HG02884 (cell line): Measurements from ENCODE around the gene KCNIP4.
"Not testable (repeated sequence)": the region's sequence is repeated elsewhere in the genome, so short reads cannot be mapped to it uniquely, and the experiment has no call there.

Experiments
- ATAC-seq: cut with Tn5 transposase; IDR thresholded peaks from one replicate; pipeline ENCODE4 v1.9.1; 2021; ENCODE audit warnings: mild to moderate bottlenecking, moderate library complexity; ENCODE audit not compliant: unreplicated experiment

The KCNIP4 gene

DNA sequence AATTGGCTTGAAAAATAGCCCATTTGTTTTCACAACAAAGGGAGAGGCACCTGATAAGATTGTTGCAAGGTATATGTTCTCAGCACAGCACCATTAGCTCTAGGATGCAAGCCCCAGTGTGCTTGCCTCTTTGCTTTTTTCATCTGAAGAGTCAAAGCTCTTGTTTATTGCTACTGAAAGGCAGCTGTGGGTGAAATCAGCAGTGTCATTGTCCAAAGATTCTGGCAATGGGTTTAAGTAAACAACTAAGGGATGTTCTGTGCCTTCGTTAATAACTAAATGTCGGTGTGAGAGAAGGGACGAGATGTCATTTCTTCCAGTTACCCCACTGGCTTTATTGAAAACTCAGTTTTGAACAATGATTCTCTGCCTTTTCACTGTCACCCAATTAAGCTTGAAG, 567.7 kb downstream of the KCNIP4 start:
- ATAC-seq: no peak

DNA sequence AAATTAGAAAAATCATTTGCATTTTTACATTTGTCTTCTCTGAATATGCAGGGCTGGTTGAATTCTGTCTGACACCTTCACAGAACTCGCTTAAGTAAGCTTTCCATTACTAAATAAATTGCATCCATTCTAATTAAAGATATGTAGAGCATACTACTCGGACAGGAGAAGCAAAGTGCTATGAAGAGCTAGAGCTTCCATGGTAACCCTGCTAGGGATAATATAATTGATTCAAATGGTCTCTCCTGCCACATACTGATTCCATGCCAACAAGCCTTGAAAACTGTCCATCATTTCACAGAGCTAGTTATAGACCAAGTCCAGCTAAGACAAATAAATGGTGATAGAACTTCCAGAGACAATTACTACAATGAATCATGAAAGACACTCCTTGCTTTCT, 571.5 kb downstream of the KCNIP4 start:
- ATAC-seq: no peak

GRCh38 chr4:21376176-21376575, 572.4 kb downstream of the KCNIP4 start:
- ATAC-seq: no peak

DNA sequence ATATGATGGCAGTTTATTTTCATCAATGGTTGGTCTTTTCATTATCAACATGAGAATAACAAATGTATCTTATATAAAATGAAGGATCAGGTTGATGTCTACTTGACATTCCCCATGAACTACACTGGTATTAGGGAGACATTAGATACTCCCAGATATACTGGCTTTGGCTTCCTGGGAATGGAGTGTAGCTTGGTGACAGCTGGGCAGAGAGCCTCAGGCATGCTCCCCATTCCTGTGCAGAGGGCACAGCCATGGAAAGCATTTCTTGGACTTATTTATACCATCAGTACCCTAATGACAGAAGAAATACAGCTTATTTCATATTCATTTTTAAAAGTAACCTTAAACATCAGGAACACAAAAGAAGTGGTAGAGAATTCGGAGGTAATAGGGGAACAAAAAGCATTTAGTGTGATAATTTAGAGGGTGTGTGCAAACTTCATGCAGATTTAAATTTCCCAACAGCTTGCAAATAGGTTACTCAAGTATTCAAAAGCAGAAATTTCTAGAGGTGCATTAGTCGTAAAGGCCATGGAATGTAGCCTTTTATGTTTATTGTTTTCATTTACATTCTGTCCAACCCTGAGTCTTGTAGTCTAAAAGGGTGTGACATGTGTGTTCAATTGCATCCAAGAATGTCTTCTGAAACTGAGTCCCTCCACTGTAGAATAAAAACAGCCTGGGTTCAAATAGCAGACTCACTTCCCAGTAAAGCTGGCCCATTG, 573.8 kb downstream of the KCNIP4 start:
- no peak for ATAC-seq

GRCh38 chr4:21367567-21367966, 581.0 kb downstream of the KCNIP4 start:
- ATAC-seq: no peak

DNA sequence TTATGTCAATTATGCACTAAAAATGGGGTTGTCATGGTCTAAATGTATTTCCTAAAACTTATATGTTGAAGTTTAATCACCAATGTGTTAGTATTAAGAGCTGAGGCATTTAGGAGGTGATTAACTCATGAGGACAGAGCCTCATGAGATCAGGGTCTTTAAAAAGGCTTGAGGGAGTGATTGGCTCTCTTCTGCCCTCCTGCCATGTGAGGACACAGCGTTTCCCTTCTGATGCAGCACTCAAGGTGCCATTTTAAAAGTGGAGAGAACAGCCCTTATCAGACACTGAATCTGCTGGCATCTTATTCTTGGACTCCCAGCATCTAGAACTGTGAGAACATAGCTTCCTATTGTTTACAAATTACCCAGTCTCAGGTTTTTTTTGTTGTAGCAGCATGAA, 581.7 kb downstream of the KCNIP4 start:
- ATAC-seq: no peak

GRCh38 chr4:21366312-21366711, 582.3 kb downstream of the KCNIP4 start:
- ATAC-seq: no peak

DNA sequence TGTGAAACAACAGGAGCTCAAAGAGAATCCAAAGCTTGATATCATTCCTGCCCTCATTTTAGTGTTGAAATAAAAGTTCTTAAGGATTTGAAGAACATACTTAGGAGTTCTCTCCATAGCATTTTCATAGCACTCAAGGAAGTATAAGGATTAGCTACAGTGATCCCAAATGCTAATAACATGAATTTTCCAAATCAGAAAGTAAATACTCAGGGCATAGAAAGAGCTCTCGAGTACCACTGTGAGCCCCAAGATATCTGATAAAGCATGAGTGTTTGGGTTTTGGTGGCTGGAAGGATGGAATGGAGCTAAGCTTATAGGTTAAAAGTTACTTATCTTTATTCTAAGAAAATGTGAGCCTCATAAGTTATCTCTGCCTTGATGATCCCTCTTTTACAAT, 584.9 kb downstream of the KCNIP4 start:
- ATAC-seq: no peak

DNA sequence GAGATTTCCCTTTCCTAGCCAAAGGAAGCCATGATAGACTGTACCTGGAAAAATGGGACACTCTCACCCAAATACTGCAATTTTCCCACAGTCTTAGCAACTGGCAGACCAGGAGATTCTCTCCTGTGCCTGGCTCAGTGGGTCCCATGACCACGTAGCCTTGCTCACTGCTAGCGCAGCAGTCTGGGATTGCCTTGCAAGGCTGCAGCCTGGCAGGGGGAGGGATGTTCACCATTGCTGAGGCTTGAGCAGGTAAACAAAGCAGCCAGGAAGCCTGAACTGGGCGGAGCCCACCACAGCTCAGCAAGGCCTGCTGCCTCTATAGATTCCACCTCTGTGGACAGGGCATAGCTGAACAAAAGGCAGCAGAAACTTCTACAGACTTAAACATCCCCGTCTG, 596.2 kb downstream of the KCNIP4 start:
- ATAC-seq: not testable (repeated sequence)

DNA sequence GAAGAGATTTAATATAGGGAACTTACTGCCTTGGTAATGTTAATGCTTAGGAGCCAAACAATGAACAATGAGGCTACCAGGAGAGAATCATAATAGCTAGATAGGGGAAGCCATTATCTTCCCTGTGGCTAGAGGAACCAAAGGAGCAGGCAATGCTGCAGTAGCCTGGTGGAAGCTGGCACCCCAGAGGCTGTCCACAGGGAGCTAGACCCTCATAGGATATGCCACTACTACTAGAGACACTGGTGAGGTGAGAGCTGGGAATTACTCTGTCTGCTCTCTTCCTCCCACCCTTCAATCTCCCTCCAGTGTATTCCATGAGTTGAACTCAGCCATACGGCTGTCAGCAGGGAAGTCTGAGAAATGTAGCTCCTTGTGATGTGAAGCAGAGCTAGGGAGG, 601.4 kb downstream of the KCNIP4 start:
- ATAC-seq: no peak

GRCh38 chr4:21327976-21328700, 620.4 kb downstream of the KCNIP4 start:
- ATAC-seq: no peak

GRCh38 chr4:21320034-21320433, 628.5 kb downstream of the KCNIP4 start:
- no peak for ATAC-seq

DNA sequence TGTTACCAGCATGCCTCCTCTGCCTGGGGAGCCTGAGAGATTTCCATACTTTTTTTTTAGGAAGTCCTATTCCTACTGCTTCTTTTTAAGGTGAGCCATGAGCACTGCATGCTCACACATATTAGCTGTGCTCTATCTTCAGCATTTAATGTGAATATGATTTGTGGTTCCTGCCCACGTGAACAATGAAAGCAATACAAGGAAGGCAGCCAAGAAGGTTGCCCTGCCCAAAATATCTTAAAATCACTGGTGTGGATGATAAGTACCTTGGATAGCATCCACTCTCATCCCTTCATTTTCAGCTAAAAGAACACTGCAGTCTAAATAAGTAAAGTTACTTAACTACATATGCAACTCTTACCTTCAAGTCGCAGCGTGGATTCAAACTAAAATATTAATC, 640.9 kb downstream of the KCNIP4 start:
- ATAC-seq: no peak

DNA sequence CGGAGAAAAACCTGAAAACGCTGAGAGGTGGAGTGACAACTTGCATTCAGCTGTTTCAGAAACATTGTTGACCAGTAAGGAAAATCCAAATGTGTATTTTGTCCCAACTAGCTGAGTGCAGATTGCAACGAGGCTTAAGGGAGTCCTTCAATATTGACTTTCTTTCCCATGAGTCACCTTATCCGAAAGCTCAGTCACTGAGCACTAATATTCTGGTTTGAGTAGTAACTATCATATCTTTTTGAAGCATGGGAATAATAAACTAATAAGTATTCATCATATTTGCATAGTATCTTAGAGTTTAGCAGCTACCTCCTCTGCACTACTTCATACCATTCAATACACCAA, 644.1 kb downstream of the KCNIP4 start:
- ATAC-seq: no peak

DNA sequence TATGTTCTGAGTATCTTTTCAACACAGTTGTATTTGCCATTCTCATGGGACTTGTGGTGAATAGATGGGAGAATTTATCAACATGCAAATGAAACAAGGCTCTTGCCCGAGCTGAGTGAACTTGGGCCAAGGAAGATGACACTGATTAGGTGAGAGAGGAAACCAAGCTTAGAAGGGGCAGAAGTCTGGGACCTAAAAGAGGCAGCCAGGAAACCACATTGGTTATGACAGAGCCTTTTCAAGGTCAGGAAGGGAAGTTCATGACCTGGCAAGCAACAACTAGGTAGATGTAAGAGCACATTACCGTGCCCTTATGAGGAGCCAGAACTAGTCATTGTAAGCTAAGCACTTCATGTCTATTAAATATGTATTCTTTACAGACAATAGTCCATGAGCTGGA, 658.0 kb downstream of the KCNIP4 start:
- no peak for ATAC-seq

DNA sequence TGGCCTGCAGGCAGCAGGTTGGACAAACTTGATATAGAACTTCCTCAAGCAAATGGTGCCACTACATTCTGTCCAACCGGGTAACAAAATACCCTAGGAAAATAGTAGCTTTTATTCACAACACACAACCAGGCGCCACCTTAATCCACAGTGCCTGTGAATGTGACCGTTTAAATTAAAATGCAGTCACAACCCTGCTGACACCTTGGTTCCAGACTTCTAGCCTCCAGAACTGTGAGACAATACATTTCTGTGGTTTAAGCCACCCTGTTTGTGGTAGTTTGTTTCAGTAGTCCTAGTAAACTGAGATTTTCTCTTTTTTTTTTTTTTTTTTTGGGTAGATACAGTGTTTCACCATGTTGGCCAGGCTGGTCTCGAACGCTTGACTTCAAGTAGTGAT, 672.5 kb downstream of the KCNIP4 start:
- ATAC-seq: no peak

GRCh38 chr4:21271439-21272052, 677.0 kb downstream of the KCNIP4 start:
- no peak for ATAC-seq

GRCh38 chr4:21248331-21248730, 700.2 kb downstream of the KCNIP4 start:
- ATAC-seq: no peak

DNA sequence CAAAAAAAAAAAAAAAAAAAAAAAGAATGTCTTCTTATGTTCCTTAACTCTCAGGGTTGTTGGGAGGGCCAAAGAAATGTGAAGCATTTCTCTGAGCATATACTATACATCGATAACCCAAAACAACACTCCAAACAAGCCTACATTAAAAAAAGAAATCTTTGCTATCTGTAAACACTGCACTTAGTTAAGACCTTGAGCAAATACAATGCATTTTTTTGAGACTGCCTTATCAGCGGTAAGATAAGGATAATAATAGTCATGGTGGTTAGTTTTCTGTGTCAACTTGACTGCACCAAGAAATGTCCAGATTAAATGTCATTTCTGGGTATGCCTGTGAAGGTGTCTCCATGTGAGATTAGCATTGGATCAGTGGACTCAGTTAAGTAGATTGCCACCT, 706.4 kb downstream of the KCNIP4 start:
- ATAC-seq: no peak

- ATAC-seq: no peak
Observed at GRCh38 chr4:21226637-21227538, 721.7 kb downstream of the KCNIP4 start.

DNA sequence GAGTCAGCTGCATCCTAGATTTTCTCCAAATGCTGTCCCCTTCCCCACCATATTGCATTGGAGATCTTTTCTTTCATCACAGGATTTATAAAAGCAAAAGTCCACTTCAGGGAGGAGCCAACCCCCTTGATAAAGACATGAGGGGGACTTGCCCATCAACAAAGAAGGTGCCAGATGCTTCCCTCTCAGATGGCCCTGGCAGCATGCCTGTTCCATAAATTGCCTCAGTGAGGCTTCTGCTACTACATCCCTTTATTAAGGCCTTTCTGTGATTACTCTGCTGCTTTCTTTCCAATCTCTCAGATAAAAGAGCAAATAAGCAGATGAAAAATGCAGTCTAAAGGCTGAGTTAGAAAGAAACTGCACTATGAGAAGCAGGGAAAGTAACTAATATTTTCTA, 736.7 kb downstream of the KCNIP4 start:
- ATAC-seq: no peak
